ENCODE results near the gene KPNA4. TPM values are rescaled to one million over a fixed set of nuclear protein-coding genes. Genes with fewer than 3 reads are reported as not detected.

Gene KPNA4
- total RNA-seq, 6 donors from 2014 or later = 12.6 to 51.7 (median 33.0) TPM

DNA sequence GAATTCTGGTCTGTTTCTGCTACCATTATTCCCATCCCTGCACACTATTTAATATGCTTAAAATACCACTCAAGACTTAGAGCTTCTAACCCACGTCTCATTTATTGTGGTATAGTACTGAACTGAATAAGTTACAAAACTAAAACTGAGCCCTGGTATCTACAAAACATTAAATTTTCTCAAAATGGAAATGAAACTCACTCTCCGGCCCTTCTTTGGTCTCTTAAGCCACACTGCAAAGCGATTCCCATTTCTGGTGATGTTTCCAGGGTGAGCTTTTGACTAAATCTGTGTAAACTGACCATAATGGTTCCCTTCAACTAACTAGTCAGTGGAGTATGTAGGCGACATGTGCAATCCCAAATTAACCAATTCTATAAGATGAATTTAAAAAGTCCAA lies 18.6 kb downstream of the KPNA4 start:
- TF ChIP-seq EP300 (IDR thresholded peaks at IDR 0.05) (no peak), POLR2AphosphoS5 (IDR thresholded peaks at IDR 0.05) (no peak), POLR2A (IDR thresholded peaks at IDR 0.05) (no peak)
- TF ChIP-seq, protein P1, sequence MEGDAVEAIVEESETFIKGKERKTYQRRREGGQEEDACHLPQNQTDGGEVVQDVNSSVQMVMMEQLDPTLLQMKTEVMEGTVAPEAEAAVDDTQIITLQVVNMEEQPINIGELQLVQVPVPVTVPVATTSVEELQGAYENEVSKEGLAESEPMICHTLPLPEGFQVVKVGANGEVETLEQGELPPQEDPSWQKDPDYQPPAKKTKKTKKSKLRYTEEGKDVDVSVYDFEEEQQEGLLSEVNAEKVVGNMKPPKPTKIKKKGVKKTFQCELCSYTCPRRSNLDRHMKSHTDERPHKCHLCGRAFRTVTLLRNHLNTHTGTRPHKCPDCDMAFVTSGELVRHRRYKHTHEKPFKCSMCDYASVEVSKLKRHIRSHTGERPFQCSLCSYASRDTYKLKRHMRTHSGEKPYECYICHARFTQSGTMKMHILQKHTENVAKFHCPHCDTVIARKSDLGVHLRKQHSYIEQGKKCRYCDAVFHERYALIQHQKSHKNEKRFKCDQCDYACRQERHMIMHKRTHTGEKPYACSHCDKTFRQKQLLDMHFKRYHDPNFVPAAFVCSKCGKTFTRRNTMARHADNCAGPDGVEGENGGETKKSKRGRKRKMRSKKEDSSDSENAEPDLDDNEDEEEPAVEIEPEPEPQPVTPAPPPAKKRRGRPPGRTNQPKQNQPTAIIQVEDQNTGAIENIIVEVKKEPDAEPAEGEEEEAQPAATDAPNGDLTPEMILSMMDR (IDR thresholded peaks at IDR 0.05) = no peak
- 91 to 93% methylated on average over 4 of the region's 4 CpGs for WGBS, 2 donors
- ATAC-seq (ENCODE audit: low FRiP score in 2 of 2) (no peak), DNase-seq (no peak)
- Histone ChIP-seq H3K4me1 (peaks cover 8 to 25% (median 15%) of the 10 kb centered on the region in 4 donors), H3K9me3 (no peaks in the 10 kb centered on the region), H3K4me3 (no peak overlapping the region), H3K36me3 (no peaks in the 10 kb centered on the region), H3K27me3 (no peaks in the 10 kb centered on the region), H3K27ac (no peak overlapping the region)

DNA sequence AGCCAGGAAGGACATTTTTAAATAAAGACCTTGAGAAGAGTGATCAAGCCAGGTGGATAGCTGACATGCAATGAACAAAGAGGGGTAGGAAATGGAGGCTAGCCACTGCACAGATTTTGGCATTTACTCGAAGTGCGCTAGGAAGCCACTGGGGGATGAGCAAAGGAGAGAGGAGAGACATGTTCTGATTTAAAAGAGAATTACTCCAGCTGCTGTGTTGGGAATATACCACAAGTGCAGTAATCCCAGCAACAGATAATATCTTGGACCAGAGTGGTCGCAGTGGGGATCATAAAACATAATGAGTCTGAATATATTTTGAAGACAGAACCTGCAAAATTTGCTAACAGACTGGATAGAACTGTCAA lies 19.9 kb downstream of the KPNA4 start:
- H3K27ac ChIP-seq = no peak overlapping the region
- H3K4me3 ChIP-seq = no peak overlapping the region
- TF ChIP-seq POLR2A (IDR thresholded peaks at IDR 0.05) (no peak), POLR2AphosphoS5 (IDR thresholded peaks at IDR 0.05) (no peak)
- TF ChIP-seq, protein P1 (IDR thresholded peaks at IDR 0.05) = no peak
- no peaks in the 10 kb centered on the region for H3K27me3 ChIP-seq
- ATAC-seq (ENCODE audit: low FRiP score in 2 of 2) = no peak
- peaks cover 8 to 25% (median 15%) of the 10 kb centered on the region in 4 donors for H3K4me1 ChIP-seq
- WGBS, 2 donors = 83% methylated on average over 3 of the region's 3 CpGs
- H3K36me3 ChIP-seq = no peaks in the 10 kb centered on the region
- H3K9me3 ChIP-seq = no peaks in the 10 kb centered on the region
- DNase-seq = no peak

- no peaks in the 10 kb centered on the region for H3K27me3 ChIP-seq
- DNase-seq (no peak), ATAC-seq (ENCODE audit: low FRiP score in 2 of 2) (no peak)
- no peaks in the 10 kb centered on the region for H3K36me3 ChIP-seq
- TF ChIP-seq POLR2A (IDR thresholded peaks at IDR 0.05) (no peak), POLR2AphosphoS5 (IDR thresholded peaks at IDR 0.05) (no peak), EP300 (IDR thresholded peaks at IDR 0.05) (no peak)
- TF ChIP-seq, protein P1 (IDR thresholded peaks at IDR 0.05) = no peak
- H3K9me3 ChIP-seq = no peaks in the 10 kb centered on the region
- H3K27ac ChIP-seq = no peak overlapping the region
- H3K4me3 ChIP-seq = no peak overlapping the region
- 66 to 72% methylated on average over 2 of the region's 2 CpGs for whole genome bisulfite sequencing, 2 donors
- peaks cover 8 to 25% (median 15%) of the 10 kb centered on the region in 4 donors for H3K4me1 ChIP-seq
Observed at GRCh38 chr3:160544844-160545503, 20.4 kb downstream of the KPNA4 start.

GRCh38 chr3:160540551-160540950 lies 24.8 kb downstream of the KPNA4 start:
- TF ChIP-seq POLR2A (IDR thresholded peaks at IDR 0.05) (no peak), EP300 (IDR thresholded peaks at IDR 0.05) (no peak), POLR2AphosphoS5 (IDR thresholded peaks at IDR 0.05) (no peak)
- TF ChIP-seq, protein P1 (IDR thresholded peaks at IDR 0.05) = no peak
- peaks cover 0 to under 1% (median under 1%) of the 10 kb centered on the region in 4 donors for H3K36me3 ChIP-seq
- no peak for DNase-seq
- H3K27ac ChIP-seq = no peak overlapping the region
- peaks cover 0 to 19% (median 9%) of the 10 kb centered on the region in 4 donors for H3K4me1 ChIP-seq
- H3K27me3 ChIP-seq = no peaks in the 10 kb centered on the region
- ATAC-seq (ENCODE audit: low FRiP score in 2 of 2) = no peak
- WGBS, 2 donors = 82 to 98% methylated on average over 2 of the region's 2 CpGs
- H3K9me3 ChIP-seq = no peaks in the 10 kb centered on the region
- no peak overlapping the region for H3K4me3 ChIP-seq

- DNase-seq (no peak), ATAC-seq (ENCODE audit: low FRiP score in 2 of 2) (no peak)
- no peak overlapping the region for H3K4me3 ChIP-seq
- TF ChIP-seq, protein P1 (IDR thresholded peaks at IDR 0.05) = no peak
- TF ChIP-seq POLR2A (IDR thresholded peaks at IDR 0.05) = no peak
- TF ChIP-seq EP300 (IDR thresholded peaks at IDR 0.05) = no peak
- TF ChIP-seq POLR2AphosphoS5 (IDR thresholded peaks at IDR 0.05) = no peak
- H3K36me3 ChIP-seq = peaks cover 0 to 17% (median 7%) of the 10 kb centered on the region in 4 donors
- no peak overlapping the region for H3K27ac ChIP-seq
- no peaks in the 10 kb centered on the region for H3K9me3 ChIP-seq
- H3K27me3 ChIP-seq = no peaks in the 10 kb centered on the region
- H3K4me1 ChIP-seq = peaks cover 0 to 10% (median 5%) of the 10 kb centered on the region in 4 donors
Observed at GRCh38 chr3:160538895-160539294, 26.5 kb downstream of the KPNA4 start.
